Loucy (cell line): ENCODE measurements around the gene C10orf71.

ENCODE experiments used
- H2AFZ ChIP-seq: fragments of 200-600 bp; sonication (generic); 2 replicates; pipeline ENCODE4 v1.6.0; 2016; ENCODE audit warnings: antibody characterized with exemption, mild to moderate bottlenecking, low read length, moderate library complexity
- H3F3A ChIP-seq: fragments of 200-600 bp; 2 replicates; pipeline ENCODE4 v1.6.0; 2016; ENCODE audit warnings: antibody characterized with exemption, low read depth, mild to moderate bottlenecking
- H3K27me3 ChIP-seq: fragments of 200-600 bp; sonication (generic); 2 replicates; pipeline ENCODE4 v1.6.1; 2014; ENCODE audit warnings: low read length, mild to moderate bottlenecking; ENCODE audit not compliant: insufficient read depth, poor library complexity, severe bottlenecking
- H3K36me3 ChIP-seq: fragments of 200-600 bp; sonication (generic); 2 replicates; pipeline ENCODE4 v1.6.1; 2016; ENCODE audit warnings: low read length; ENCODE audit not compliant: insufficient read depth
- H3K4me1 ChIP-seq: fragments of 200-600 bp; sonication (generic); 2 replicates; pipeline ENCODE4 v1.5.1; 2014; ENCODE audit warnings: low read length, mild to moderate bottlenecking; ENCODE audit not compliant: insufficient read depth, poor library complexity, severe bottlenecking
- H3K4me2 ChIP-seq: fragments of 200-600 bp; sonication (generic); 2 replicates; pipeline ENCODE4 v1.6.0; 2014; ENCODE audit warnings: antibody characterized with exemption, low read length, low read depth, mild to moderate bottlenecking; ENCODE audit not compliant: poor library complexity, severe bottlenecking
- H3K4me3 ChIP-seq: fragments of 200-600 bp; sonication (generic); 2 replicates; pipeline ENCODE4 v1.5.1; 2014; ENCODE audit warnings: low read length, mild to moderate bottlenecking, mixed read lengths; ENCODE audit not compliant: poor library complexity, severe bottlenecking
- H3K79me2 ChIP-seq: fragments of 200-600 bp; sonication (generic); 2 replicates; pipeline ENCODE4 v1.6.1; 2014; ENCODE audit warnings: low read length; ENCODE audit not compliant: insufficient read depth
- H3K9ac ChIP-seq: fragments of 200-600 bp; sonication (generic); 2 replicates; pipeline ENCODE4 v1.6.0; 2014; ENCODE audit warnings: mild to moderate bottlenecking, low read depth, low read length, moderate library complexity; ENCODE audit not compliant: poor library complexity, severe bottlenecking
- H3K9me2 ChIP-seq: fragments of 200-600 bp; sonication (generic); replicated peaks from 2 replicates; pipeline ENCODE4 v1.6.1; 2016; ENCODE audit warnings: low read depth, low read length, mixed read lengths
- H3K9me3 ChIP-seq: fragments of 200-600 bp; sonication (generic); 2 replicates; pipeline ENCODE4 v1.6.1; 2014; ENCODE audit warnings: mild to moderate bottlenecking, antibody characterized with exemption, low read length, low read depth; ENCODE audit not compliant: insufficient read depth
- H4K20me1 ChIP-seq: fragments of 200-600 bp; sonication (generic); 2 replicates; pipeline ENCODE4 v1.6.0; 2014; ENCODE audit warnings: antibody characterized with exemption, low read length, mild to moderate bottlenecking; ENCODE audit not compliant: insufficient read depth, poor library complexity, severe bottlenecking
- CTCF ChIP-seq: fragments of 200-600 bp; sonication (generic); conservative IDR thresholded peaks from 2 replicates; pipeline ENCODE4 v1.5.1; 2014; ENCODE audit warnings: mild to moderate bottlenecking, antibody characterized with exemption, low read length
- EZH2phosphoT487 ChIP-seq: fragments of 200-600 bp; IDR thresholded peaks from 2 replicates; pipeline ENCODE4 v1.6.1; 2018; ENCODE audit warnings: antibody characterized with exemption, mild to moderate bottlenecking, moderate library complexity, borderline replicate concordance

C10orf71 gene

DNA sequence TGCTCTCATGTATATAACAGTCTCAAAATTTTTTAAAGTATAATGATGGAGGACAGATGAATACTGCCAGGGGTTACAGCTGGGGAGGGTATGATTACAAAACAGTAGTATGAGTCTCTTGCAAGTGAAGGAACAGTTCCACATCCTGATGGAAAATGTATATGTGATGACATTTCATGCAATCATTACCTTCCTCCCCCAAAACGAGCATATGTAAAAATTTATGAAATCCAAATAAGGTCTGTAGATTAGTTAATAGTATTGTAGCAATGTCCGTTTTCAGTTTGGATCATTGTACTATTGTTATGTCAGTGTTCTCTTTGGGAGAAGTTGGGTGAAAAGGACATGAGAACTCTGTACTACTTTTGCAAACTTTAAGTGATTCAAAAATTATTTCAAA lies 58.9 kb downstream of the C10orf71 start:
- Histone ChIP-seq H3K36me3 (no peaks in the 10 kb centered on the region), H3K9me3 (no peaks in the 10 kb centered on the region)

GRCh38 chr10:49359349-49360270 lies 60.6 kb downstream of the C10orf71 start:
- Histone ChIP-seq H3K4me2 (no peak overlapping the region), H3K27me3 (no peaks in the 10 kb centered on the region), H2AFZ (no peak overlapping the region), H3K9ac (no peak overlapping the region), H3K4me3 (no peak overlapping the region), H3K79me2 (no peaks in the 10 kb centered on the region), H3F3A (no peaks in the 10 kb centered on the region), H3K9me2 (no peaks in the 10 kb centered on the region), H3K9me3 (no peaks in the 10 kb centered on the region), H4K20me1 (no peaks in the 10 kb centered on the region), H3K36me3 (no peaks in the 10 kb centered on the region), H3K4me1 (no peaks in the 10 kb centered on the region)
- TF ChIP-seq EZH2phosphoT487 (no peak), CTCF (no peak)

More for the DNA sequence above, 58.9 kb downstream of the C10orf71 start:
- H3K4me2 ChIP-seq: no peak overlapping the region
- H3F3A ChIP-seq: no peaks in the 10 kb centered on the region
- H4K20me1 ChIP-seq: no peaks in the 10 kb centered on the region
- no peak overlapping the region for H3K9ac ChIP-seq
- TF ChIP-seq EZH2phosphoT487 (no peak), CTCF (no peak)
- H3K27me3 ChIP-seq: no peaks in the 10 kb centered on the region
- no peaks in the 10 kb centered on the region for H3K9me2 ChIP-seq
- no peak overlapping the region for H3K4me3 ChIP-seq
- H3K4me1 ChIP-seq: no peaks in the 10 kb centered on the region
- H3K79me2 ChIP-seq: no peaks in the 10 kb centered on the region
- H2AFZ ChIP-seq: no peak overlapping the region

DNA sequence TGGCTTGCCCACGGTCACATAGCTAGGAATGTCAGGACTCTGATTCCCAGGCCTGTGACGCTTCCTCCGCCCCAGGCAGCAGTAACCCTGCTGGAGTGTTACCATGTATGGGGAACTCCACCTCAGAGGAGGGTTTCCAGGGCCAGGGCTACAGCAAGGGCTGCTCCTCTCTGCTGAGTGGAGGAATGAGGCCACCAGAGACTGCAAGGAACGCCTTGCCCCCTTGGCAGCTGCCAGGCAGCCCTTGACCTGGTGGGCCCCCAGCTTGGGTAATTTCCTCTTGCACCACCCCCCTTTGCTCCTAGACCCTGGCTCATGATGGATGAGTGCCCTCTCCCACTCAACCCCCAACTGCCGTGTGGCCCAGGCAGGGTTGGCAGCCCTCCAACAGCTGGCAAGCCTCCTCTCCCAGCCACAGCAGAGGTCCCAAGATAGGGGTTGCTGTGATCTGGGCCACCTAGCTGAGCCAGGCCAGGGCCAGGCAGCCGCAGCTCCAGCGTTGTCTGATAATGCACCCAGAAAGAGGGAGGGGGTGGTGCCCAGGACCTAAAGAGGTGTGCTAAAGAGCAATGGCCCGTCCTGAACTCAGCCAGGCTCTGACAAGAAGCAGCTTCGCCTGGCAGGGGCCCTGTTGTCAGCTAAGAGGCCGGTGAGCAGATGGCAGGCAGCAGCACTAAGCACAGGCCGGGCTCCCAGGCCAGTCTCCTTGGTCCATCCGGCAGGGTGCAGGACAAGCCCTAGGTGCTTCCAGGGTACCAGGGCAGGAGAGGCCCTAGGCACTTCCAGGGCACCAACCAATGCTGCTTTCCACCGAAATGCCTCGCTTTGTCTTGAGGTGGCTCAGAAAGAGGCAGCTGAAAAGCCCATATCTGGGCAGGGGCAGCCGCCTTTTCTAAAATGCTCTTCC lies 61.6 kb downstream of the C10orf71 start:
- H3K4me2 ChIP-seq: no peak overlapping the region
- no peak for TF ChIP-seq EZH2phosphoT487
- no peak for TF ChIP-seq CTCF
- no peak overlapping the region for H2AFZ ChIP-seq
- H3K4me3 ChIP-seq: no peak overlapping the region
- no peaks in the 10 kb centered on the region for H3K9me2 ChIP-seq
- no peaks in the 10 kb centered on the region for H3K79me2 ChIP-seq
- H3K4me1 ChIP-seq: no peaks in the 10 kb centered on the region
- H3K36me3 ChIP-seq: no peaks in the 10 kb centered on the region
- H3K9ac ChIP-seq: no peak overlapping the region
- no peaks in the 10 kb centered on the region for H4K20me1 ChIP-seq
- H3K27me3 ChIP-seq: no peaks in the 10 kb centered on the region
- no peaks in the 10 kb centered on the region for H3K9me3 ChIP-seq
- no peaks in the 10 kb centered on the region for H3F3A ChIP-seq
